Epidermal melanocyte (primary cell): Measurements from ENCODE around the gene FAM3A.
A peak's percentile ranks its signal among the peaks of the same experiment; 100 is the strongest.
"Not testable (repeated sequence)": the region's sequence is repeated elsewhere in the genome, so short reads cannot be mapped to it uniquely, and the experiment has no call there.

Source experiments
- DNase-seq: peaks from one replicate; pipeline ENCODE4 v3.0.0; 2011; ENCODE audit warnings: low spot score; ENCODE audit not compliant: insufficient read length

FAM3A gene

GRCh38 chrX:154505734-154506133 lies 10.3 kb downstream of the FAM3A start:
- no peak for DNase-seq

GRCh38 chrX:154502989-154503388 lies 13.0 kb downstream of the FAM3A start:
- DNase-seq: no peak

GRCh38 chrX:154502098-154502497 lies 13.9 kb downstream of the FAM3A start:
- no peak for DNase-seq

- DNase-seq: not testable (repeated sequence)
These were observed 14.6 kb downstream of the FAM3A start for GRCh38 chrX:154501423-154501822.

- DNase-seq: not testable (repeated sequence)
These were observed 19.4 kb downstream of the FAM3A start for GRCh38 chrX:154496591-154497137.

GRCh38 chrX:154495472-154495922 lies 20.5 kb downstream of the FAM3A start:
- no peak for DNase-seq

GRCh38 chrX:154494715-154495114 lies 21.3 kb downstream of the FAM3A start:
- DNase-seq: no peak

GRCh38 chrX:154490414-154491083 lies 25.5 kb downstream of the FAM3A start, which contains the start of gene SLC10A3:
TSS of gene SLC10A3 (minus strand) at chrX:154490629. CDS start at chrX:154488940, 1,689 bp downstream.
- DNase-seq: peak; percentile 93

- no peak for DNase-seq
These were observed 26.0 kb downstream of the FAM3A start for GRCh38 chrX:154490021-154490413.

- DNase-seq: no peak
These were observed 26.9 kb downstream of the FAM3A start for GRCh38 chrX:154489182-154489581.

- DNase-seq: no peak
These were observed 27.5 kb downstream of the FAM3A start for GRCh38 chrX:154488336-154489075.

GRCh38 chrX:154487518-154488290 lies 28.3 kb downstream of the FAM3A start:
- DNase-seq: no peak

GRCh38 chrX:154486396-154487207 lies 29.4 kb downstream of the FAM3A start, which contains the start of gene UBL4A:
TSS of gene UBL4A (minus strand) at chrX:154486615. CDS start at chrX:154486584, 31 bp downstream.
- DNase-seq: peak; percentile 55

GRCh38 chrX:154486052-154486395 lies 30.0 kb downstream of the FAM3A start:
- DNase-seq: no peak

- no peak for DNase-seq
These were observed 30.6 kb downstream of the FAM3A start for GRCh38 chrX:154485150-154486051.

- DNase-seq: no peak
These were observed 31.5 kb downstream of the FAM3A start for GRCh38 chrX:154484255-154485149.

- no peak for DNase-seq
These were observed 32.7 kb downstream of the FAM3A start for GRCh38 chrX:154483325-154483724.

- DNase-seq: no peak
These were observed 33.2 kb downstream of the FAM3A start for GRCh38 chrX:154482786-154483185.
